Prostate gland (tissue), 2 donors: ENCODE data around the gene PIH1D1. TPM values are rescaled to one million over a fixed set of nuclear protein-coding genes. Genes with fewer than 3 reads are reported as not detected.
"Not testable (repeated sequence)": the region's sequence is repeated elsewhere in the genome, so short reads cannot be mapped to it uniquely, and the experiment has no call there.

Experiments used
- DNase-seq: peaks from one replicate; pipeline ENCODE4 v3.0.0-alpha.2; 2019; ENCODE audit warnings: low spot score
- H3K27ac ChIP-seq, 2 donors: fragments of 200-600 bp; sonication (generic); 2 replicates each; pipeline ENCODE4 v1.5.1; 2017 to 2019
- H3K27me3 ChIP-seq: fragments of 200-600 bp; sonication (generic); replicated peaks from 2 replicates; pipeline ENCODE4 v1.5.1; 2019; ENCODE audit not compliant: insufficient read depth
- H3K36me3 ChIP-seq, 2 donors: fragments of 200-600 bp; sonication (generic); 1 replicate in 1 of 2; 2 replicates in 1 of 2; pipeline versions ENCODE4 v1.5.1 to v1.8.1; 2017 to 2019
- H3K4me1 ChIP-seq: fragments of 200-600 bp; sonication (generic); replicated peaks from 2 replicates; pipeline ENCODE4 v1.5.1; 2019
- H3K4me3 ChIP-seq, 2 donors: fragments of 200-600 bp; sonication (generic); 2 replicates each; pipeline ENCODE4 v1.5.1; 2017 to 2019
- H3K9me3 ChIP-seq: fragments of 200-600 bp; sonication (generic); 2 replicates; pipeline ENCODE4 v1.5.1; 2017
- POLR2A ChIP-seq: fragments of 450-650 bp; IDR thresholded peaks from one replicate; pipeline ENCODE4 v1.6.1; 2016; ENCODE audit warnings: antibody characterized with exemption, mild to moderate bottlenecking
- POLR2AphosphoS5 ChIP-seq: sonication (generic); formaldehyde crosslinking; IDR thresholded peaks from one replicate; pipeline ENCODE4 v1.6.1; 2017; ENCODE audit warnings: antibody characterized with exemption
- WGBS: methylation state at CpG from one replicate; pipeline ENCODE4 v1.1.5; 2018; 5-methylcytosine and 5-hydroxymethylcytosine counted together
- intact Hi-C: fragments of 100-400 bp; cut with DNase I; formaldehyde crosslinking; loops from one replicate; pipeline ENCODE4 v1.14.2; 2022
- total RNA-seq, 2 donors: library from RNA; depleted of rRNA; stranded (reverse); fragments of >200 nt; gene quantifications; one replicate each; pipeline ENCODE4 v1.1.0, GENCODE V29; 2016
- TF ChIP-seq, protein P1 (sequence below), 4 experiments: fragments of 200-600 bp in 2 of 4; fragments of 450-650 bp in 2 of 4; sonication (generic) in 2 of 4; IDR thresholded peaks; 1 replicate in 3 of 4; 2 replicates in 1 of 4; pipeline ENCODE4 v1.5.1; 2016 to 2019; ENCODE audit warnings: antibody characterized with exemption in 4 of 4, mild to moderate bottlenecking in 2 of 4, moderate library complexity in 2 of 4

The PIH1D1 gene
- total RNA-seq, 2 donors from 2014 or later: 93.0 to 123 TPM

DNA sequence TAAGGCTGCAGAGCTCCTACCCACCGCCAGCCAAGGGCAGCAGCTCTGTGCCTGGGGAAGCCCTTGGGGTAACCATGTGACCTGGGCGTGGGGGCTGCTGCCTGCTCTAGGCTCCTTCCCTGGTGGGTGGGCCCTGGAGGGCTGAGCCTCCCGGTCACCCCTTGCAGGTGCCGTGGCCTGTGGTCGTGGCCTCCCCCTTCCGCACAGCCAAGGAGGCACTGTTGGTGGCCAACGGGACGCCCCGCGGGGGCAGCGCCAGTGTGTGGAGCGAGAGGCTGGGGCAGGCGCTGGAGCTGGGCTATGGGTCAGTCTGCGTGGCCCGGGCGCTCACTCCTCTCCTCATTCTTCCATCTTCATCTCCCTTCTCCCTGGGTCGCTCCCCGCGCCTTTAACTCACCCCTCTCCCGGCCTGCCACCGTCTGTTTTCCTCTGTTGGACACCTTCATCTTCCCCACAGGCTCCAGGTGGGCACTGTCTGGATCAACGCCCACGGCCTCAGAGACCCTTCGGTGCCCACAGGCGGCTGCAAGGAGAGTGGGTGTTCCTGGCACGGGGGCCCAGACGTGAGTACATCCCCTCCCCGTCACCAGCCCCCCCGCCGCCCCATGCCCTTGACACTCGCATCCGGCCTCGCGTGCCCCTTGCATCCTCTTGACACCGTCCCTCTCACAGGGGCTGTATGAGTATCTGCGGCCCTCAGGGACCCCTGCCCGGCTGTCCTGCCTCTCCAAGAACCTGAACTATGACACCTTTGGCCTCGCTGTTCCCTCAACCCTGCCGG, 12.5 kb upstream of the PIH1D1 start:
- Histone ChIP-seq H3K27ac (no peak overlapping the region), H3K27me3 (no peaks in the 10 kb centered on the region), H3K36me3 (no peaks in the 10 kb centered on the region), H3K4me1 (no peaks in the 10 kb centered on the region), H3K4me3 (no peak overlapping the region), H3K9me3 (no peaks in the 10 kb centered on the region)
- DNase-seq: no peak
- 92% methylated on average over 38 of the region's 39 CpGs for WGBS
- TF ChIP-seq, protein P1, sequence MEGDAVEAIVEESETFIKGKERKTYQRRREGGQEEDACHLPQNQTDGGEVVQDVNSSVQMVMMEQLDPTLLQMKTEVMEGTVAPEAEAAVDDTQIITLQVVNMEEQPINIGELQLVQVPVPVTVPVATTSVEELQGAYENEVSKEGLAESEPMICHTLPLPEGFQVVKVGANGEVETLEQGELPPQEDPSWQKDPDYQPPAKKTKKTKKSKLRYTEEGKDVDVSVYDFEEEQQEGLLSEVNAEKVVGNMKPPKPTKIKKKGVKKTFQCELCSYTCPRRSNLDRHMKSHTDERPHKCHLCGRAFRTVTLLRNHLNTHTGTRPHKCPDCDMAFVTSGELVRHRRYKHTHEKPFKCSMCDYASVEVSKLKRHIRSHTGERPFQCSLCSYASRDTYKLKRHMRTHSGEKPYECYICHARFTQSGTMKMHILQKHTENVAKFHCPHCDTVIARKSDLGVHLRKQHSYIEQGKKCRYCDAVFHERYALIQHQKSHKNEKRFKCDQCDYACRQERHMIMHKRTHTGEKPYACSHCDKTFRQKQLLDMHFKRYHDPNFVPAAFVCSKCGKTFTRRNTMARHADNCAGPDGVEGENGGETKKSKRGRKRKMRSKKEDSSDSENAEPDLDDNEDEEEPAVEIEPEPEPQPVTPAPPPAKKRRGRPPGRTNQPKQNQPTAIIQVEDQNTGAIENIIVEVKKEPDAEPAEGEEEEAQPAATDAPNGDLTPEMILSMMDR (IDR thresholded peaks at IDR 0.05): no peak
- TF ChIP-seq POLR2A (no peak), POLR2AphosphoS5 (no peak)
- intact Hi-C loops: no loop called here

DNA sequence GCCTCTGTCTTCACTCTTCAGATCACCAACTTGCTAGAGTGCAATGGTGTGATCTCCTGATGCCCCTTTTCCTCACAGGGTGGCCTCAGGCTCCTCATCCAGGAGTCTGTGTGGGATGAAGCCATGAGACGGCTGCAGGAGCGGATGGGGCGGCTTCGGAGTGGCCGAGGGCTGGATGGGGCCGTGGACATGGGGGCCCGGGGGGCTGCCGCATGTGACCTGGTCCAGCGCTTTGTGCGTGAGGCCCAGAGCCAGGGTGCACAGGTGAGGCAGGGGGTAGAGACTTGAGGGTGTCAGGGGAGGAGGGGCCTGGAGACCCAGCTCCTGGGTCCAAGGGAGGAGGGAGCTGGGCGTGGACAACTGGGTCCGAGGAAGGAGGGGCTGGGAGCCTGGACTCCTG, 10.9 kb upstream of the PIH1D1 start:
- Histone ChIP-seq H3K27me3 (no peaks in the 10 kb centered on the region), H3K4me1 (no peaks in the 10 kb centered on the region), H3K9me3 (no peaks in the 10 kb centered on the region), H3K36me3 (no peaks in the 10 kb centered on the region), H3K4me3 (no peak overlapping the region), H3K27ac (no peak overlapping the region)
- DNase-seq: no peak
- no peak for TF ChIP-seq POLR2A
- TF ChIP-seq, protein P1 (IDR thresholded peaks at IDR 0.05): no peak
- TF ChIP-seq POLR2AphosphoS5: no peak
- 95% methylated on average over 12 of the region's 12 CpGs for WGBS
- intact Hi-C loops: no loop called here

DNA sequence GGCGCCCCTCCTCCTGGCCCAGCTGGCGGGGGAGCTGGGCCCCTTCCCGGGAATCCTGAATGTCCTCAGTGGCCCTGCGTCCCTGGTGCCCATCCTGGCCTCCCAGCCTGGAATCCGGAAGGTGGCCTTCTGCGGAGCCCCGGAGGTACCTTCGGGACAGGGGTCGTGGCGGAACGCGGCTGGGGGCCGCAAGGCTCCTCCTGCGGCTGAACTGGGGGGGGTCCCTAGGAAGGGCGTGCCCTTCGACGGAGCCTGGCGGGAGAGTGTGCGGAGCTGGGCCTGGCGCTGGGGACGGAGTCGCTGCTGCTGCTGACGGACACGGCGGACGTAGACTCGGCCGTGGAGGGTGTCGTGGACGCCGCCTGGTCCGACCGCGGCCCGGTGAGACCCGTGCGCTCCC, 10.0 kb upstream of the PIH1D1 start:
- DNase-seq: no peak
- no peaks in the 10 kb centered on the region for H3K36me3 ChIP-seq
- 97% methylated on average over 36 of the region's 37 CpGs for WGBS
- H3K4me1 ChIP-seq: no peaks in the 10 kb centered on the region
- H3K9me3 ChIP-seq: no peaks in the 10 kb centered on the region
- no peak overlapping the region for H3K4me3 ChIP-seq
- H3K27ac ChIP-seq: no peak overlapping the region
- TF ChIP-seq, protein P1 (IDR thresholded peaks at IDR 0.05): no peak
- TF ChIP-seq POLR2AphosphoS5: no peak
- no peak for TF ChIP-seq POLR2A
- H3K27me3 ChIP-seq: no peaks in the 10 kb centered on the region
- intact Hi-C loops: no loop called here

DNA sequence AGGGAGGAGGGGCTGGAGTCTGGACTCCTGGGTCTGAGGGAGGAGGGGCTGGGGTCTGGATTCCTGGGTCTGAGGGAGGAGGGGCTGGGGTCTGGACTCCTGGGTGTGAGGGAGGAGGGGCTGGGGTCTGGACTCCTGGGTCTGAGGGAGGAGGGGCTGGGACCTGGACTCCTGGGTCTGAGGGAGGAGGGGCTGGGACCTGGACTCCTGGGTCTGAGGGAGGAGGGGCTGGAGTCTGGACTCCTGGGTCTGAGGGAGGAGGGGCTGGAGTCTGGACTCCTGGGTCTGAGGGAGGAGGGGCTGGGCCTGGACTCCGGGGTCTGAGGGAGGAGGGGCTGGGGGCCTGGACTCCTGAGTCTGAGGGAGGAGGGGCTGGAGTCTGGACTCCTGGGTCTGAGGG, 9.5 kb upstream of the PIH1D1 start:
- H3K36me3 ChIP-seq, H3K4me3 ChIP-seq, H3K27me3 ChIP-seq, H3K9me3 ChIP-seq, DNase-seq, H3K27ac ChIP-seq, intact Hi-C loops, H3K4me1 ChIP-seq: not testable (repeated sequence)
- WGBS: no CpG with 5 or more reads among the region's 1 CpG

DNA sequence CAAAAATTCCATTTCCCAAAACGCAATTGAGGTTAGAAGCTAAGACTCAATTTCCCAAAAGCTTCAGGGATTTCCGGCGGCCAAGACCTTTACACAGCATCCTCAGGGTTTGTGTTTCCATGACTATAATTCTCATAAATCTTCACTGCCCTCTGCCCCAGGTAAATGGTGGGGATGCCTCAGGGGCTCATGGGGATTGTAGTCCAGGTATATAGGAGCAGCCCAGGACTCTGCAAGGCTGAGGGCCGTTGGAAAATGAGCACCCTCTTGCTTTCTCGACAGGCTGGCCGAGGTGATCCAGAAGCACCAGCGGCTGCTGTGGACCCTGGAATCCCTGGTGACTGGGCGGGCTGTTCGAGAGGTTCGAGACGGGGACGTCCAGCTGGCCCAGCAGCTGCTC, 7.8 kb upstream of the PIH1D1 start:
- DNase-seq: no peak
- H3K4me3 ChIP-seq: no peak overlapping the region
- H3K9me3 ChIP-seq: no peaks in the 10 kb centered on the region
- no peaks in the 10 kb centered on the region for H3K36me3 ChIP-seq
- 94% methylated on average over 12 of the region's 12 CpGs for WGBS
- intact Hi-C loops: no loop called here
- no peaks in the 10 kb centered on the region for H3K4me1 ChIP-seq
- H3K27me3 ChIP-seq: no peaks in the 10 kb centered on the region
- TF ChIP-seq POLR2AphosphoS5: no peak
- TF ChIP-seq, protein P1 (IDR thresholded peaks at IDR 0.05): no peak
- TF ChIP-seq POLR2A: no peak
- H3K27ac ChIP-seq: no peak overlapping the region
